Activated effector memory CD4-positive, alpha-beta T cell treated with Interleukin-2 at 50 U/mL for 16 hours (primary cell): ENCODE results near the gene FAM219B.
"Not testable (repeated sequence)": the region's sequence is repeated elsewhere in the genome, so short reads cannot be mapped to it uniquely, and the experiment has no call there.

ENCODE experiments used
- DNase-seq: peaks from one replicate; pipeline ENCODE4 v3.0.0-alpha.2; 2020

Gene FAM219B

GRCh38 chr15:74906450-74907162, at the start of gene FAM219B:
Gene FAM219B, minus strand, starts transcription at chr15:74906851. Its CDS starts 51 bp downstream, at chr15:74906800.
- DNase-seq = peak; percentile 67

- DNase-seq = peak; percentile 43
Observed at GRCh38 chr15:74955796-74956647, 49.4 kb upstream of the FAM219B start.

- DNase-seq = no peak
Observed at GRCh38 chr15:74955017-74955416, 48.4 kb upstream of the FAM219B start.

GRCh38 chr15:74954515-74954914, 47.9 kb upstream of the FAM219B start:
- DNase-seq = no peak

- DNase-seq = no peak
Observed at GRCh38 chr15:74951006-74951405, 44.4 kb upstream of the FAM219B start.

- DNase-seq = peak; percentile 65
Observed at GRCh38 chr15:74950078-74950908, 43.6 kb upstream of the FAM219B start.

- DNase-seq = peak; percentile 90
Observed at GRCh38 chr15:74937590-74938371, 31.1 kb upstream of the FAM219B start, which contains the start of gene COX5A. Gene COX5A, minus strand, starts transcription at chr15:74938073. Its CDS starts 59 bp downstream, at chr15:74938014.

- DNase-seq = no peak
Observed at GRCh38 chr15:74937272-74937589, 30.6 kb upstream of the FAM219B start.

GRCh38 chr15:74935193-74935592, 28.5 kb upstream of the FAM219B start:
- not testable (repeated sequence) for DNase-seq

GRCh38 chr15:74933573-74933972, 26.9 kb upstream of the FAM219B start:
- DNase-seq = no peak

- DNase-seq = no peak
Observed at GRCh38 chr15:74928771-74929198, 22.1 kb upstream of the FAM219B start.

GRCh38 chr15:74924525-74924924, 17.9 kb upstream of the FAM219B start:
- no peak for DNase-seq

GRCh38 chr15:74920456-74920855, 13.8 kb upstream of the FAM219B start:
- no peak for DNase-seq

- DNase-seq = no peak
Observed at GRCh38 chr15:74917676-74918075, 11.0 kb upstream of the FAM219B start.

GRCh38 chr15:74913799-74914198, 7.1 kb upstream of the FAM219B start:
- not testable (repeated sequence) for DNase-seq

- DNase-seq = no peak
Observed at GRCh38 chr15:74913041-74913440, 6.4 kb upstream of the FAM219B start.

- no peak for DNase-seq
Observed at GRCh38 chr15:74908635-74909034, 2.0 kb upstream of the FAM219B start.

GRCh38 chr15:74907163-74907870, 666 bp upstream of the FAM219B start:
- DNase-seq = no peak

GRCh38 chr15:74906067-74906449, 593 bp downstream of the FAM219B start:
- DNase-seq = peak; percentile 29

GRCh38 chr15:74904190-74904805, 2.4 kb downstream of the FAM219B start:
- no peak for DNase-seq

- no peak for DNase-seq
Observed at GRCh38 chr15:74903676-74904075, 3.0 kb downstream of the FAM219B start.
